Activated CD8-positive, alpha-beta T cell treated with anti-CD3 and anti-CD28 coated beads for 36 hours (primary cell): ENCODE results near the gene USP16. TPM values are rescaled to one million over a fixed set of nuclear protein-coding genes. Genes with fewer than 3 reads are reported as not detected.

Experiments
- ATAC-seq: fragments of 200-7000 bp; cut with Tn5 transposase; one replicate; pipeline ENCODE4 v1.10.0; 2021; ENCODE audit warnings: mild to moderate bottlenecking, moderate library complexity
- CTCF ChIA-PET: fragments of 350-600 bp; sonication (Branson Sonifier 250); formaldehyde crosslinking; loops from one replicate; lab custom pipeline; 2021; ENCODE audit warnings: antibody characterized with exemption; lab: Charles Lee
- POLR2A ChIA-PET: fragments of 350-600 bp; sonication (Branson Sonifier 250); formaldehyde crosslinking; loops from one replicate; lab custom pipeline; 2021; ENCODE audit warnings: antibody characterized with exemption; lab: Charles Lee
- DNase-seq: peaks from one replicate; pipeline ENCODE4 v3.0.0-alpha.2; 2020
- H3K27ac Mint-ChIP-seq: one replicate; pipeline ENCODE4 v1.8.0; 2021; ENCODE audit warnings: mild to moderate bottlenecking, mixed read lengths
- H3K27me3 Mint-ChIP-seq: one replicate; pipeline ENCODE4 v1.8.0; 2021; ENCODE audit warnings: mixed read lengths
- H3K36me3 Mint-ChIP-seq: one replicate; pipeline ENCODE4 v1.8.0; 2021; ENCODE audit warnings: low read depth, mixed read lengths
- H3K4me1 Mint-ChIP-seq: one replicate; pipeline ENCODE4 v1.8.0; 2021; ENCODE audit warnings: low read depth, mixed read lengths
- H3K4me3 Mint-ChIP-seq: one replicate; pipeline ENCODE4 v1.8.0; 2021; ENCODE audit warnings: mild to moderate bottlenecking, moderate library complexity, mixed read lengths
- H3K9me3 Mint-ChIP-seq: one replicate; pipeline ENCODE4 v1.8.0; 2021; ENCODE audit warnings: mixed read lengths
- CTCF ChIP-seq: fragments of 200-600 bp; IDR thresholded peaks from one replicate; pipeline ENCODE4 v1.8.0; 2022; ENCODE audit warnings: antibody characterized with exemption, mild to moderate bottlenecking
- intact Hi-C: fragments of 100-400 bp; cut with micrococcal nuclease; formaldehyde crosslinking; loops from one replicate; pipeline ENCODE4 v1.10.0; 2022
- total RNA-seq, 2 experiments: library from RNA; stranded (reverse); gene quantifications; one replicate each; pipeline ENCODE4 v1.2.3, GENCODE V29; 2021

USP16 gene
- total RNA-seq, 2 experiments from 2014 or later = 39.9 TPM

- Mint-ChIP-seq H3K9me3 (no peaks in the 10 kb centered on the region), H3K27me3 (no peaks in the 10 kb centered on the region), H3K4me1 (peaks cover 27% of the 10 kb centered on the region), H3K27ac (no peak overlapping the region), H3K4me3 (no peak overlapping the region), H3K36me3 (peaks cover 41% of the 10 kb centered on the region)
- ATAC-seq = no peak
- ChIA-PET POLR2A (interaction anchor here (1.2 to 9.8 kb wide), 3 partner anchors 14 to 45 kb away, joined by 5 to 80 read pairs (median 9); partner anchors contain the start of gene CCT8), CTCF (interaction anchor here (0.7 to 1.3 kb wide), 3 partner anchors 25 to 42 kb away, joined by 3 read pairs; no protein-coding TSS in a partner anchor)
- no peak for TF ChIP-seq CTCF
- intact Hi-C loops = no loop called here
- DNase-seq = no peak
These were observed 5.1 kb downstream of the USP16 start for GRCh38 chr21:29029524-29029923.

- POLR2A ChIA-PET = interaction anchor here (0.9 to 2.5 kb wide), 5 partner anchors 23 to 55 kb away, joined by 3 to 9 read pairs (median 3); no protein-coding TSS in a partner anchor
- no peaks in the 10 kb centered on the region for H3K27me3 Mint-ChIP-seq
- peaks cover 39% of the 10 kb centered on the region for H3K36me3 Mint-ChIP-seq
- peaks cover 22% of the 10 kb centered on the region for H3K4me1 Mint-ChIP-seq
- ATAC-seq (no peak), DNase-seq (no peak)
- CTCF ChIA-PET = no interaction called here
- TF ChIP-seq CTCF = no peak
- H3K27ac Mint-ChIP-seq = peak overlapping the region; percentile 23
- H3K9me3 Mint-ChIP-seq = no peaks in the 10 kb centered on the region
- H3K4me3 Mint-ChIP-seq = no peak overlapping the region
- intact Hi-C loops = no loop called here
These were observed 6.4 kb downstream of the USP16 start for GRCh38 chr21:29030909-29031308.

- TF ChIP-seq CTCF = no peak
- ATAC-seq (no peak), DNase-seq (no peak)
- CTCF ChIA-PET = interaction anchor here (1.6 kb wide), 1 partner anchor 36 kb away, joined by 4 read pairs; no protein-coding TSS in a partner anchor
- Mint-ChIP-seq H3K27me3 (no peaks in the 10 kb centered on the region), H3K27ac (peak overlapping the region; percentile 0), H3K4me3 (no peak overlapping the region), H3K36me3 (peaks cover 40% of the 10 kb centered on the region), H3K9me3 (no peaks in the 10 kb centered on the region), H3K4me1 (peaks cover 9% of the 10 kb centered on the region)
- intact Hi-C loops = no loop called here
- POLR2A ChIA-PET = interaction anchor here (1.0 to 1.7 kb wide), 5 partner anchors 9 to 39 kb away, joined by 3 to 8 read pairs (median 4); partner anchors contain the start of gene USP16
These were observed 8.8 kb downstream of the USP16 start for GRCh38 chr21:29033301-29033700.

GRCh38 chr21:29033871-29034270, 9.4 kb downstream of the USP16 start:
- H3K4me1 Mint-ChIP-seq = peaks cover 9% of the 10 kb centered on the region
- H3K27ac Mint-ChIP-seq = peak overlapping the region; percentile 30
- no peaks in the 10 kb centered on the region for H3K27me3 Mint-ChIP-seq
- no peaks in the 10 kb centered on the region for H3K9me3 Mint-ChIP-seq
- no peak for DNase-seq
- ChIA-PET CTCF (no interaction called here), POLR2A (interaction anchor here (1.0 to 1.7 kb wide), 4 partner anchors 9 to 38 kb away, joined by 3 to 8 read pairs (median 4); partner anchors contain the start of gene USP16)
- no peak for ATAC-seq
- intact Hi-C loops = no loop called here
- H3K36me3 Mint-ChIP-seq = peaks cover 43% of the 10 kb centered on the region
- H3K4me3 Mint-ChIP-seq = no peak overlapping the region
- no peak for TF ChIP-seq CTCF

- Mint-ChIP-seq H3K9me3 (no peaks in the 10 kb centered on the region), H3K4me3 (no peak overlapping the region), H3K4me1 (peaks cover 4% of the 10 kb centered on the region), H3K27me3 (no peaks in the 10 kb centered on the region), H3K27ac (no peak overlapping the region), H3K36me3 (peaks cover 44% of the 10 kb centered on the region)
- intact Hi-C loops = no loop called here
- ATAC-seq = no peak
- POLR2A ChIA-PET = interaction anchor here (0.5 to 1.7 kb wide), 3 partner anchors 12 to 142 kb away, joined by 3 to 4 read pairs (median 3); no protein-coding TSS in a partner anchor
- DNase-seq = no peak
- CTCF ChIA-PET = no interaction called here
- no peak for TF ChIP-seq CTCF
These were observed 10.2 kb downstream of the USP16 start for GRCh38 chr21:29034678-29035077.
